Measurements from ENCODE around the gene SYNE3.

DNA sequence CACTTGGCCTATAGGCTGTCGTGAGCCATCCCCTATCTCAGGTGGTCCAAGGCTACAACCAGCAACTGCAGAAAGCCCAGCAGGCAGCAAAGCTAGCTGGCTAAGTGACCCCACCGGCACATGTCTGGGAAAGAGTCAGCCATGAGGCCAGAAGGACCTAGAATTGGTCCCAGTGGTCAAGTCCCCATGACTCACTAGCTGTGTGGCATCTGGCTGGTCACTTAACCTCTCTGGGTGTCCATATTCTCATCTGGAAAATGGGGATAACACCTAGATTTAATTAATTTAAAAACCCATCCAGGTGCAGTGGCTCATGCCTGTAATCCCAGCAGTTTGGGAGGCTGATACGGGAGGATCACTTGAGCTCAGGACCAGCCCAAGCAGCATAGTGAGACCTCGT, 37.6 kb downstream of the SYNE3 start:
- no peak for TF ChIP-seq POLR2A (IDR thresholded peaks at IDR 0.05)
- no peak for TF ChIP-seq CTCF (IDR thresholded peaks at IDR 0.05)

Data from breast epithelium (tissue), 3 donors.